Erythroblast (primary cell): Measurements from ENCODE around the gene SPATS2L.

Experiments
- GATA1 ChIP-seq: IDR thresholded peaks from 2 replicates; pipeline ENCODE4 v1.6.1; 2011; ENCODE audit warnings: low read depth, mild to moderate bottlenecking, control low read depth, low read length, moderate library complexity
- POLR2A ChIP-seq: IDR thresholded peaks from 2 replicates; pipeline ENCODE4 v1.6.1; 2011; ENCODE audit warnings: mild to moderate bottlenecking, low read length

DNA sequence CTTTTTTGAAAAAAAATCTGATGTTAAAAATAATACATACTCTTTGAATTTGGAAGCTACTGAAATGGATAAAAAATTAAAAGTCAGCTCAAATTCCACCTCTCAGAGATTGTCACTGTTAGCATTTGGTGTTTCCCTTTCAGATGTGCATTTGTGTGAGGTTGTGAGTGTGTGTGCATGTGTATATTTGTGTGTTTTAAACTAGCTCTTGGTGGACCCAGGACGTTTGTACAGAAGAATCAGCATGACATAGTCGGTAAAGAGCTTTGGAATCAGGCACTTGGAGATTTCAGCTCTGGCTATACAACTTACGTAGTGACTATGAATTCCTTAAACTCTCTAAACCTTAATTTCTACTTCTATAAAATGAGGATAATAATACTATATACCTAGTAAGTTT, 14.5 kb downstream of the SPATS2L start:
- no peak for TF ChIP-seq POLR2A
- TF ChIP-seq GATA1 = no peak
